NK-92 (cell line): ENCODE measurements around the gene DOCK6.
"Not testable (repeated sequence)": the region's sequence is repeated elsewhere in the genome, so short reads cannot be mapped to it uniquely, and the experiment has no call there.

Experiments
- DNase-seq: peaks from one replicate; lab custom pipeline; 2025; ENCODE audit not compliant: unreplicated experiment; lab: John Stamatoyannopoulos, UW

DOCK6 gene

GRCh38 chr19:11198175-11198534, 64.2 kb downstream of the DOCK6 start:
- no peak for DNase-seq

GRCh38 chr19:11197291-11198174, 64.8 kb downstream of the DOCK6 start, which contains the start of gene KANK2:
TSS of gene KANK2 (minus strand) at chr19:11197545. CDS start at chr19:11194511, 3,034 bp downstream.
- DNase-seq, result no peak

- DNase-seq, result no peak
These were observed 65.7 kb downstream of the DOCK6 start for GRCh38 chr19:11196406-11197287.

GRCh38 chr19:11195681-11196080, 66.6 kb downstream of the DOCK6 start:
- no peak for DNase-seq

- DNase-seq, result no peak
These were observed 67.4 kb downstream of the DOCK6 start for GRCh38 chr19:11194656-11195558.

GRCh38 chr19:11194173-11194572, 68.2 kb downstream of the DOCK6 start:
- DNase-seq, result no peak

- no peak for DNase-seq
These were observed 69.1 kb downstream of the DOCK6 start for GRCh38 chr19:11192957-11193939.

- DNase-seq, result no peak
These were observed 70.4 kb downstream of the DOCK6 start for GRCh38 chr19:11191934-11192333.

- DNase-seq, result no peak
These were observed 71.0 kb downstream of the DOCK6 start for GRCh38 chr19:11191273-11191755.

- DNase-seq, result no peak
These were observed 71.8 kb downstream of the DOCK6 start for GRCh38 chr19:11190501-11190900.

GRCh38 chr19:11187441-11187840, 74.9 kb downstream of the DOCK6 start:
- no peak for DNase-seq

GRCh38 chr19:11182994-11183393, 79.3 kb downstream of the DOCK6 start:
- DNase-seq, result no peak

- DNase-seq, result no peak
These were observed 80.8 kb downstream of the DOCK6 start for GRCh38 chr19:11181488-11181887.

- not testable (repeated sequence) for DNase-seq
These were observed 81.3 kb downstream of the DOCK6 start for GRCh38 chr19:11180975-11181374.

GRCh38 chr19:11180346-11180745, 82.0 kb downstream of the DOCK6 start:
- no peak for DNase-seq

GRCh38 chr19:11179716-11180297, 82.5 kb downstream of the DOCK6 start:
- no peak for DNase-seq

GRCh38 chr19:11179145-11179465, 83.2 kb downstream of the DOCK6 start:
- DNase-seq, result not testable (repeated sequence)

GRCh38 chr19:11177592-11177991, 84.7 kb downstream of the DOCK6 start:
- DNase-seq, result no peak

- no peak for DNase-seq
These were observed 85.7 kb downstream of the DOCK6 start for GRCh38 chr19:11176466-11177193.
